ENCODE results near the gene HGD.

GRCh38 chr3:120678984-120679383 is 3.1 kb downstream of the HGD start:
- TF ChIP-seq POLR2A (IDR thresholded peaks at IDR 0.05; ENCODE audit: low read length), result no peak
- TF ChIP-seq GATA1 (IDR thresholded peaks at IDR 0.05; ENCODE audit: low read depth, low read length), result no peak
